RKO (cell line): Measurements from ENCODE around the gene RHAG.
"Not testable (repeated sequence)": the region's sequence is repeated elsewhere in the genome, so short reads cannot be mapped to it uniquely, and the experiment has no call there.

Source experiments
- DNase-seq: peaks from one replicate; pipeline ENCODE4 v3.0.0-alpha.2; 2016; ENCODE audit warnings: low spot score

Gene RHAG

GRCh38 chr6:49635978-49636712 is 494 bp downstream of the RHAG start:
- DNase-seq = no peak

- DNase-seq = no peak
These were observed 1.2 kb downstream of the RHAG start for GRCh38 chr6:49635480-49635879.

- DNase-seq = no peak
These were observed 1.8 kb downstream of the RHAG start for GRCh38 chr6:49634836-49635218.

GRCh38 chr6:49634092-49634835 is 2.4 kb downstream of the RHAG start:
- DNase-seq = no peak

GRCh38 chr6:49633541-49633940 is 3.1 kb downstream of the RHAG start:
- DNase-seq = no peak

GRCh38 chr6:49632727-49633126 is 3.9 kb downstream of the RHAG start:
- DNase-seq = no peak

GRCh38 chr6:49629485-49630088 is 7.1 kb downstream of the RHAG start:
- not testable (repeated sequence) for DNase-seq

- DNase-seq = no peak
These were observed 9.8 kb downstream of the RHAG start for GRCh38 chr6:49626811-49627210.

GRCh38 chr6:49618257-49618656 is 18.4 kb downstream of the RHAG start:
- DNase-seq = no peak

- not testable (repeated sequence) for DNase-seq
These were observed 22.5 kb downstream of the RHAG start for GRCh38 chr6:49614144-49614543.

- DNase-seq = no peak
These were observed 27.4 kb downstream of the RHAG start for GRCh38 chr6:49609285-49609684.

GRCh38 chr6:49608275-49608674 is 28.4 kb downstream of the RHAG start:
- DNase-seq = not testable (repeated sequence)

- DNase-seq = no peak
These were observed 29.2 kb downstream of the RHAG start for GRCh38 chr6:49607391-49607982.

- peak; percentile 89 for DNase-seq
These were observed 29.8 kb downstream of the RHAG start for GRCh38 chr6:49606721-49607390.

- DNase-seq = not testable (repeated sequence)
These were observed 32.6 kb downstream of the RHAG start for GRCh38 chr6:49604080-49604479.

GRCh38 chr6:49587262-49587661 is 49.4 kb downstream of the RHAG start:
- DNase-seq = not testable (repeated sequence)

- DNase-seq = no peak
These were observed 54.1 kb downstream of the RHAG start for GRCh38 chr6:49582529-49582928.

- DNase-seq = no peak
These were observed 57.0 kb downstream of the RHAG start for GRCh38 chr6:49579649-49580048.

- no peak for DNase-seq
These were observed 60.0 kb downstream of the RHAG start for GRCh38 chr6:49576618-49577017.

- peak; percentile 62 for DNase-seq
These were observed 66.1 kb downstream of the RHAG start for GRCh38 chr6:49570474-49571079.

- no peak for DNase-seq
These were observed 70.8 kb downstream of the RHAG start for GRCh38 chr6:49565855-49566254.

GRCh38 chr6:49565261-49565660 is 71.4 kb downstream of the RHAG start:
- DNase-seq = no peak
